NCI-H2227 (cell line): ENCODE data around the gene LMO7.
A peak's percentile ranks its signal among the peaks of the same experiment; 100 is the strongest.

Experiments
- DNase-seq: peaks from one replicate; lab custom pipeline; 2025; ENCODE audit not compliant: unreplicated experiment; lab: John Stamatoyannopoulos, UW

LMO7 gene

GRCh38 chr13:75832812-75833211, 196.7 kb downstream of the LMO7 start:
- no peak for DNase-seq

GRCh38 chr13:75836441-75836840, 200.3 kb downstream of the LMO7 start:
- DNase-seq, result no peak

- DNase-seq, result no peak
Observed at GRCh38 chr13:75838366-75839005, 202.4 kb downstream of the LMO7 start.

GRCh38 chr13:75839406-75839805, 203.3 kb downstream of the LMO7 start:
- DNase-seq, result no peak

DNA sequence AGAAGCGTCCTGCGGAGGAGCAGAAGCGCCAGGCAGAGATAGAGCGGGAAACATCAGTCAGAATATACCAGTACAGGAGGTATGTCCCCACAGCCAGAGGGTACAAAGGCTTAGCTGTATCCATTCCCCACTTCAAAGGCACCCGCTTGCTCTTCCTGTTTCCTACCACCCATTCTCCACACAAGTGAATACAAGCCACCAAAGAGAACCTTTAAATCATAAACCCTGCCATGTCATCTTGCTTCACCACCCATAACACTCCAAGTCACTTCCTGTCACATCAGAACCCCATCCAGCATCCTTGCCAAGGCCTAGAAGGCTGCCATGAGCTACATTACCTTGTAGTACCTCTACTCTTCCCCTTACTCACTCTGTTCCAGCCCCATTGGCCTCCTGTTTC, 205.8 kb downstream of the LMO7 start:
- no peak for DNase-seq

GRCh38 chr13:75843074-75843473, 206.9 kb downstream of the LMO7 start:
- DNase-seq, result no peak

- DNase-seq, result no peak
Observed at GRCh38 chr13:75843991-75844390, 207.9 kb downstream of the LMO7 start.

DNA sequence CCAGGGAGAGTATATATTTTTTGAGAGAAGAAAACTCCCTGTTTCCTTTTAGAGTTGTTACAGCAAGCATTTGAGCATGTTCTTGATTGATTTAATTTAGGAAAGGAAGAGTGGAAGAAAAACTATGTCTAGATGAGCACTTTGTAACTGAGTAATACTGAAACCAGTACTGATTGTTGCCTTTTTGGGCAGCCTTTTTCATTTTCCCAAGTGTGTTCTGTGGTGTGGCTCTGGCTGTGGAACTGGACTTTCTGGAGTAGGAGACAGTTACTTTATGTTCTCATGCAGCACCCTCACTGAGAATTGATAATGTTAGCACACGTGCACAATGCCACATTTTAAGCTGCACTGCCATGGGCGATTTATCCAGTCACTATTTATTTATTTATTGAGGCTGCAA, 211.5 kb downstream of the LMO7 start:
- no peak for DNase-seq

GRCh38 chr13:75850916-75851315, 214.8 kb downstream of the LMO7 start:
- DNase-seq, result no peak

DNA sequence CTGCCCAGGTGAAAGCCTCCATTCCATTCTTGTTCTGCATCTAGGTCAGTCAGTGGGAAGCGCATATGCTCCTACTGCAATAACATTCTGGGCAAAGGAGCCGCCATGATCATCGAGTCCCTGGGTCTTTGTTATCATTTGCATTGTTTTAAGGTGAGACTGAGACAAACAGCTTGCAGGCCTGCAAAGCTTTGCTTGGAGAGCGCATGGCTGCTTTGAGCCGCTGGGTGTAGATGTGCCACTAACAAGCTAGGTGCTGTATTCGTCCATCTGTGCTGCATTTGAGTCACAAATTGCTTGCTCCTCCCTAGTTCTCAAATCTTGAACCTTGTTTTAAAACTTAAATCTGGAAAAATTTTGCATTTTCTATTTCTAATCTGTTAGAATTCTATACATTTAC, 219.1 kb downstream of the LMO7 start:
- no peak for DNase-seq

DNA sequence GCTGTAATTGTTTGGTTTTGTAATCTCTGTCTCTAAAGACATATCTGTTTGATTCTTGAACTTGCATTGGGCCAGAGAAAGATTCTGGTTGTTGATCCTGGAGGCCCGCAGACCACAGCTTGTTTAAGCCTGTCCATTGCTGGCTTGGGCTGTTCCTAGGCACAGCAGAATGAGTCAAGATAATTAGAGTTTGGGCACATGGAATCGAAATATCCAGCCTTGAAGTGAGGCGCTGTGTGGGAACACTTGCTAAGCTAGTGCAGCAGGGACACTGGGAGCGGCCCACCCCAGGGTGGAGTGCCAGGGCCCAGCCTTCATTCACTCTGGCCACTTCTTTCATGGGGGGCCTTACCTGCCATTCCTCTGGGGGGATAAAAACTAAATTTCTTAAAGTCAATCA, 219.7 kb downstream of the LMO7 start:
- no peak for DNase-seq

DNA sequence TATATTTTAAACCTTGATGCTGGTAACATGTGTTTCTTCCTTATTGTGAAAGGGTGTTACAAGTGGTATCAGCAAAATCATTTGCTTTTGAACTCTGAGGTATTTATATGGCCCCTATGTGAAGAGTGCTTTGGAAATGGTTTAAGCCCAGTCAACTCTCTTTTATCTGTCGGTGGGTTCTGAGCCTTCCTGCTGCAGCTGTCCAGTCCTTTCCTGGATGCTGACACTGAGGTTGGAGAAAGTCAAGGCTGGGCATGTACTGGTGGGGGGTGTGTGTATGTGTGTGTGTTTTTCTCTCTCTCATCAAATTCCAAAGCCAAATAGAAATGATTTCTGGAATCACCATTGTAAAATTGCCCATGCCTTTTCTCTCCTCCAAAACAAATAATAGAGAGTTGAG, 221.2 kb downstream of the LMO7 start:
- DNase-seq, result no peak

GRCh38 chr13:75860935-75861334, 224.8 kb downstream of the LMO7 start:
- DNase-seq, result no peak

GRCh38 chr13:75861786-75862185, 225.7 kb downstream of the LMO7 start:
- DNase-seq, result no peak

DNA sequence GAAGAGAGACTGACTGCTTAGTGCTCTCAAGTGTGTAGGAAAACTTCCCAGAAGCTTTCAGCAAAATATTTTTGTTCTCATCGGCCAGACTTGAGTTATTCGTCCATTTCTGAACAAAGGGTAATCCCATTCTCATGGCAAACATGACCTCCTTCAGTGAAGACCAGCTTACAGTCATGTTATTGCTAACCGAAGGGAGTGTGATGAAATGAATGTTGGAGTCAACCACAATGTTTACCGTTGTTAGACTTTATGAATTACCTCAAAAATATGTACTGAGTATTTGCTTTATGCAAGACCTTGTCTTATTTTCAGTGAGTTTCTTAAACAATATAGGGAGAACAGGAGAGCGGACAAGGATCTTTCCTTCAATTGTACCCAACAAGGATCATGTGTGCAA, 228.6 kb downstream of the LMO7 start:
- DNase-seq, result no peak

DNA sequence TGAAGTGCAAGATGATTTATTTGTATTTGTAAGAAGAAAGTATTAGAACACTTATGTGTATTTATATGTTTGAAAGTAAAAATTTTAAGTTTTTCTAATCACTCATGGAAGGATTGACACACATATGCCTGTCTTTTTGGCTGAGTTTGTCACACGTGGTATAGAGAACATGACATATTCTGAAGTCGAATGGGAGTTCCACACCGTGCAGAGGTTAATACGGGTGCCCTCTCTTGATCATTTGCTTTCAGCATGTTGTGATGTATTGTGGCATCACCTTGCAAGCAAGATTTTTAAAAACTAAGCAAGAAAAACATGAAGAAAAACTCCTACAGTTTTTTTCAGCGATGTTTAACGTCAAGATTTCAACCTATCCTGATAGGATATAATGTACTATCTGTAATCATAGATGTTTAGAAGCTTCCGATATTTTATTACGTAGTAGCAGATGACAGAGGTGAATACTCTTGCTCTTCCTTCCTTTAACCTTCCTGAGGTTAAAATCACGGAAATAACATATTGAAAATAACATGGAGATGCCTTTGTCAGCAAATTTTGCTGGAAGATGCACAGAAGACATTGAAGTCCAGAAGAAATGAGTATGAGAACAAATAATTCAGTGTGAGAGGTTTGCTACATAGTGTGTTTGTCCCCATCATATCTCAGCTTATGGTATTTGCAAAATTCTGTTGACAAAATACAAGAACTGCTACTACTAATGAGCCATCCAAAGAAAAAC, 231.4 kb downstream of the LMO7 start:
- DNase-seq, result no peak

GRCh38 chr13:75869981-75870380, 233.9 kb downstream of the LMO7 start:
- no peak for DNase-seq

GRCh38 chr13:75870397-75870903, 234.3 kb downstream of the LMO7 start:
- DNase-seq, result peak; percentile 24

DNA sequence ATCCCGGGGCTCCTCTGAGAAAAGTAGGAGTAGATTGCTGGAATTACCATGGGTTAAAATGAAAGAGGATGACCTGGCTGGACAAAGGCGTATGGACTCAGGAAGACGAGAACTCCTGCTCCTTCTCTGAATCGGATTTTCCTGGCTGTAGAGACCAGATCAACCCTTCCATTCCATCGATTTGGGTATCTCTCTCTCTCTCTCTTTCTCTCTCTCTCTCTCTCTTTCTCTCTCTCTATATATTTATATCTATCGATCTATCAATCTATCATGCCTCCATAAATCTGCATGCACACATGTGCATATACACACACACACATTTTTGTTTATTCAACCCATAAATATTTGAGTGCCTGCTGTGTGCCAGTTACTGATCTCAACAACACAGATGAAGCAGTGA, 234.9 kb downstream of the LMO7 start:
- DNase-seq, result no peak

DNA sequence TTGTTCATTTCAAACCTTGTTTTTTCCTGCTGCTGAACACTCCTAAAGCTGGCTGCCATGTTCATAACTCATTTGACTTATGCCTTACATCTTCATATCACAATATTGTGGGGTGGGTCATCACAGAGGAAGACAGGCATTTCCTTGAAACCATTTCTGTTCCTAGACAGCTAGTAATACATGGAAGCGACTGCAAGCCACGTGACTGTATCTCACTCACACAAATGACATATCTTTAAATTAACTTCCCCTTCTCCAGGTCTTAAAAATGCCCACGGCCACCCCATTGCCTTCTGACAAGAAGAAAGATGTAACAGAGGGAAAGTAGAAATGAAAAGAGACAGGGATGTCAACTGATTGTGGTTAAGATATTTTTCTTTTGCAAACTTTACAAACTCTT, 236.8 kb downstream of the LMO7 start:
- DNase-seq, result no peak

DNA sequence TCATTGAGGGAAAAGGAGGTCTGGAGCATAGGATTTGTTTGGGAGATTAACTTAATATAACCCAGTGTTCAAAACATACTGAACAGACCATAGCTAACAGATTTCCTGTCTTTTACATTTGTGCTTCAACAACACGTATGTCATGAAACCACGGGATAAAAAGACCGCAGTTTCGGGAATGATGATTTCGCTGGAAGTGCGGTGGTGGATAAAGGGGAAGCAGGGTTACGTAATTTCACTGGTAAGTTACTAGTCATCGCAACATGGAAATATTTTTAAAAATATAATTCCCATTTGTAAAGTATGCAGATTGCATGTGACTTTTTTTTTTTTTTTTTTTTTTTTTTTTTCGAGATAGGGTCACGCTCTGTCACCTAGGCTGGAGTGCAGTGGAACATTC, 237.4 kb downstream of the LMO7 start:
- DNase-seq, result no peak

- no peak for DNase-seq
Observed at GRCh38 chr13:75875450-75875849, 239.3 kb downstream of the LMO7 start.
